GM12874 (cell line): ENCODE measurements around the gene WT1.

Source experiments
- TF ChIP-seq, protein P1 (sequence below): IDR thresholded peaks from 2 replicates; pipeline ENCODE4 v1.5.1; 2011; ENCODE audit warnings: low read depth, mild to moderate bottlenecking, control low read depth, low read length, moderate library complexity; ENCODE audit not compliant: insufficient read depth

The WT1 gene

GRCh38 chr11:32340181-32340580 lies 95.2 kb downstream of the WT1 start:
- TF ChIP-seq, protein P1, sequence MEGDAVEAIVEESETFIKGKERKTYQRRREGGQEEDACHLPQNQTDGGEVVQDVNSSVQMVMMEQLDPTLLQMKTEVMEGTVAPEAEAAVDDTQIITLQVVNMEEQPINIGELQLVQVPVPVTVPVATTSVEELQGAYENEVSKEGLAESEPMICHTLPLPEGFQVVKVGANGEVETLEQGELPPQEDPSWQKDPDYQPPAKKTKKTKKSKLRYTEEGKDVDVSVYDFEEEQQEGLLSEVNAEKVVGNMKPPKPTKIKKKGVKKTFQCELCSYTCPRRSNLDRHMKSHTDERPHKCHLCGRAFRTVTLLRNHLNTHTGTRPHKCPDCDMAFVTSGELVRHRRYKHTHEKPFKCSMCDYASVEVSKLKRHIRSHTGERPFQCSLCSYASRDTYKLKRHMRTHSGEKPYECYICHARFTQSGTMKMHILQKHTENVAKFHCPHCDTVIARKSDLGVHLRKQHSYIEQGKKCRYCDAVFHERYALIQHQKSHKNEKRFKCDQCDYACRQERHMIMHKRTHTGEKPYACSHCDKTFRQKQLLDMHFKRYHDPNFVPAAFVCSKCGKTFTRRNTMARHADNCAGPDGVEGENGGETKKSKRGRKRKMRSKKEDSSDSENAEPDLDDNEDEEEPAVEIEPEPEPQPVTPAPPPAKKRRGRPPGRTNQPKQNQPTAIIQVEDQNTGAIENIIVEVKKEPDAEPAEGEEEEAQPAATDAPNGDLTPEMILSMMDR = no peak
